Liver (tissue), 3 donors: ENCODE results near the gene CCDC192.

Source experiments
- EGR1 ChIP-seq, 2 donors: IDR thresholded peaks; 2 replicates each; pipeline ENCODE4 v1.6.1; 2016 to 2018; ENCODE audit warnings: antibody characterized with exemption in 2 of 2, low read depth in 2 of 2
- FOXA1 ChIP-seq: IDR thresholded peaks from 2 replicates; pipeline ENCODE4 v1.6.1; 2016; ENCODE audit warnings: antibody characterized with exemption
- GABPA ChIP-seq, 2 donors: IDR thresholded peaks in 1 of 2; conservative IDR thresholded peaks in 1 of 2; 2 replicates each; pipeline ENCODE4 v1.6.1; 2016; ENCODE audit warnings: antibody characterized with exemption in 2 of 2, mild to moderate bottlenecking in 1 of 2, moderate library complexity in 1 of 2
- JUND ChIP-seq, 2 donors: IDR thresholded peaks; 2 replicates each; pipeline ENCODE4 v1.6.1; 2016; ENCODE audit warnings: antibody characterized with exemption in 2 of 2
- NR2F2 ChIP-seq: IDR thresholded peaks from 2 replicates; pipeline ENCODE4 v1.6.1; 2016; ENCODE audit warnings: antibody characterized with exemption
- RAD21 ChIP-seq, 2 donors: IDR thresholded peaks; 2 replicates each; pipeline ENCODE4 v1.6.1; 2016; ENCODE audit warnings: antibody characterized with exemption in 2 of 2, mild to moderate bottlenecking in 2 of 2
- TAF1 ChIP-seq: conservative IDR thresholded peaks from 2 replicates; pipeline ENCODE4 v1.6.1; 2016; ENCODE audit warnings: antibody characterized with exemption, mild to moderate bottlenecking
- TF ChIP-seq, protein P1 (sequence below): fragments of 150-350 bp; IDR thresholded peaks from 2 replicates; pipeline ENCODE4 v1.5.1; 2017; ENCODE audit warnings: improper control_type of control experiment, low read depth, low read length; ENCODE audit not compliant: missing input control
- TF ChIP-seq, protein P2 (sequence below): IDR thresholded peaks from 2 replicates; pipeline ENCODE4 v1.6.1; 2016; ENCODE audit warnings: antibody characterized with exemption
- TF ChIP-seq, protein P3 (sequence below): IDR thresholded peaks from 2 replicates; pipeline ENCODE4 v1.6.1; 2016; ENCODE audit warnings: antibody characterized with exemption
- donor health status: healthy.
- donor health status: healthy.

DNA sequence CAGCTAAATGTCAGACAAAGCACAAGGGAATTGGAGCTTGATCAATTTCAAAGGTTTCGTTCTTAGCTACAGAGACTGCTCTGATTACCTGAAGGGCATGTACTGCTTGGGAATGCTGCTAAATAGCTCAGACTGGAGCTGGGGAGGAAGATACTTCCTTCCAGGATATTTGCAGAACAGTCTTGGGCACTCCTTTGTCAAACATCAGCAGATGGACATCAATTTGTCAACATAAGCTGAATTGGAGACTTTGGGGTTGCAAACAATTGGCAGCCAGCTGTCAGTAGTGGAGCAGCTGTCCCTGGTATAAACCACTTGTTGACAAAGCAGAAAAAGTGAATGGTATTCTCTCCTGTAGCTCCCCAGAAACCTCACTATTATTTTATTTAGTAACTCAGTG lies 182.0 kb downstream of the CCDC192 start:
- TF ChIP-seq JUND (IDR thresholded peaks at IDR 0.05) (no peak), NR2F2 (no peak), EGR1 (IDR thresholded peaks at IDR 0.05; ENCODE audit: low read depth in 2 of 2) (no peak), GABPA (IDR thresholded peaks at IDR 0.05 in 1 of 2, conservative IDR thresholded peaks at IDR 0.05 in 1 of 2) (no peak), RAD21 (IDR thresholded peaks at IDR 0.05) (no peak), TAF1 (no peak), FOXA1 (no peak)
- TF ChIP-seq, protein P1, sequence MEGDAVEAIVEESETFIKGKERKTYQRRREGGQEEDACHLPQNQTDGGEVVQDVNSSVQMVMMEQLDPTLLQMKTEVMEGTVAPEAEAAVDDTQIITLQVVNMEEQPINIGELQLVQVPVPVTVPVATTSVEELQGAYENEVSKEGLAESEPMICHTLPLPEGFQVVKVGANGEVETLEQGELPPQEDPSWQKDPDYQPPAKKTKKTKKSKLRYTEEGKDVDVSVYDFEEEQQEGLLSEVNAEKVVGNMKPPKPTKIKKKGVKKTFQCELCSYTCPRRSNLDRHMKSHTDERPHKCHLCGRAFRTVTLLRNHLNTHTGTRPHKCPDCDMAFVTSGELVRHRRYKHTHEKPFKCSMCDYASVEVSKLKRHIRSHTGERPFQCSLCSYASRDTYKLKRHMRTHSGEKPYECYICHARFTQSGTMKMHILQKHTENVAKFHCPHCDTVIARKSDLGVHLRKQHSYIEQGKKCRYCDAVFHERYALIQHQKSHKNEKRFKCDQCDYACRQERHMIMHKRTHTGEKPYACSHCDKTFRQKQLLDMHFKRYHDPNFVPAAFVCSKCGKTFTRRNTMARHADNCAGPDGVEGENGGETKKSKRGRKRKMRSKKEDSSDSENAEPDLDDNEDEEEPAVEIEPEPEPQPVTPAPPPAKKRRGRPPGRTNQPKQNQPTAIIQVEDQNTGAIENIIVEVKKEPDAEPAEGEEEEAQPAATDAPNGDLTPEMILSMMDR: no peak
- TF ChIP-seq, protein P2, sequence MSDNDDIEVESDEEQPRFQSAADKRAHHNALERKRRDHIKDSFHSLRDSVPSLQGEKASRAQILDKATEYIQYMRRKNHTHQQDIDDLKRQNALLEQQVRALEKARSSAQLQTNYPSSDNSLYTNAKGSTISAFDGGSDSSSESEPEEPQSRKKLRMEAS: no peak
- TF ChIP-seq, protein P3, sequence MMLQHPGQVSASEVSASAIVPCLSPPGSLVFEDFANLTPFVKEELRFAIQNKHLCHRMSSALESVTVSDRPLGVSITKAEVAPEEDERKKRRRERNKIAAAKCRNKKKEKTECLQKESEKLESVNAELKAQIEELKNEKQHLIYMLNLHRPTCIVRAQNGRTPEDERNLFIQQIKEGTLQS: no peak
